Measurements from ENCODE around the gene GMNN. TPM values are rescaled to one million over a fixed set of nuclear protein-coding genes. Genes with fewer than 3 reads are reported as not detected.
"Not testable (repeated sequence)": the region's sequence is repeated elsewhere in the genome, so short reads cannot be mapped to it uniquely, and the experiment has no call there.

GMNN gene
- total RNA-seq, 1 experiment from 2014 or later, result 22.4 TPM

GRCh38 chr6:24761193-24761835 lies 13.4 kb upstream of the GMNN start:
- Mint-ChIP-seq H3K9me3 (ENCODE audit: unreplicated experiment) (no peaks in the 10 kb centered on the region), H3K27me3 (ENCODE audit: insufficient read depth, unreplicated experiment) (no peaks in the 10 kb centered on the region), H3K4me1 (ENCODE audit: insufficient read depth, unreplicated experiment) (peaks cover 11% of the 10 kb centered on the region), H3K4me3 (ENCODE audit: unreplicated experiment) (no peak overlapping the region), H3K36me3 (ENCODE audit: insufficient read depth, unreplicated experiment) (no peaks in the 10 kb centered on the region), H3K27ac (ENCODE audit: low read depth, unreplicated experiment) (no peak overlapping the region)
- ChIA-PET CTCF (interaction anchor here (0.6 to 1.2 kb wide), 3 partner anchors 13 to 178 kb away, joined by 3 to 5 read pairs (median 4); no protein-coding TSS in a partner anchor), POLR2A (interaction anchor here (1.2 kb wide), 1 partner anchor 18 kb away, joined by 3 read pairs; no protein-coding TSS in a partner anchor)
- BruUV-seq (replicated peaks), result no TSS peak
- intact Hi-C loops (cut with micrococcal nuclease), result no loop called here
- no peak for DNase-seq (ENCODE audit: unreplicated experiment)
- TF ChIP-seq, protein P1, sequence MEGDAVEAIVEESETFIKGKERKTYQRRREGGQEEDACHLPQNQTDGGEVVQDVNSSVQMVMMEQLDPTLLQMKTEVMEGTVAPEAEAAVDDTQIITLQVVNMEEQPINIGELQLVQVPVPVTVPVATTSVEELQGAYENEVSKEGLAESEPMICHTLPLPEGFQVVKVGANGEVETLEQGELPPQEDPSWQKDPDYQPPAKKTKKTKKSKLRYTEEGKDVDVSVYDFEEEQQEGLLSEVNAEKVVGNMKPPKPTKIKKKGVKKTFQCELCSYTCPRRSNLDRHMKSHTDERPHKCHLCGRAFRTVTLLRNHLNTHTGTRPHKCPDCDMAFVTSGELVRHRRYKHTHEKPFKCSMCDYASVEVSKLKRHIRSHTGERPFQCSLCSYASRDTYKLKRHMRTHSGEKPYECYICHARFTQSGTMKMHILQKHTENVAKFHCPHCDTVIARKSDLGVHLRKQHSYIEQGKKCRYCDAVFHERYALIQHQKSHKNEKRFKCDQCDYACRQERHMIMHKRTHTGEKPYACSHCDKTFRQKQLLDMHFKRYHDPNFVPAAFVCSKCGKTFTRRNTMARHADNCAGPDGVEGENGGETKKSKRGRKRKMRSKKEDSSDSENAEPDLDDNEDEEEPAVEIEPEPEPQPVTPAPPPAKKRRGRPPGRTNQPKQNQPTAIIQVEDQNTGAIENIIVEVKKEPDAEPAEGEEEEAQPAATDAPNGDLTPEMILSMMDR (IDR thresholded peaks at IDR 0.05; ENCODE audit: unreplicated experiment), result no peak

GRCh38 chr6:24761851-24762250 lies 12.9 kb upstream of the GMNN start:
- ChIA-PET CTCF (interaction anchor here (0.7 to 1.2 kb wide), 2 partner anchors 13 to 21 kb away, joined by 4 to 5 read pairs; no protein-coding TSS in a partner anchor), POLR2A (interaction anchor here (1.2 kb wide), 1 partner anchor 19 kb away, joined by 3 read pairs; no protein-coding TSS in a partner anchor)
- TF ChIP-seq, protein P1 (IDR thresholded peaks at IDR 0.05; ENCODE audit: unreplicated experiment), result no peak
- Mint-ChIP-seq H3K27me3 (ENCODE audit: insufficient read depth, unreplicated experiment) (no peaks in the 10 kb centered on the region), H3K36me3 (ENCODE audit: insufficient read depth, unreplicated experiment) (no peaks in the 10 kb centered on the region), H3K27ac (ENCODE audit: low read depth, unreplicated experiment) (no peak overlapping the region), H3K4me3 (ENCODE audit: unreplicated experiment) (no peak overlapping the region), H3K4me1 (ENCODE audit: insufficient read depth, unreplicated experiment) (peaks cover 11% of the 10 kb centered on the region), H3K9me3 (ENCODE audit: unreplicated experiment) (no peaks in the 10 kb centered on the region)
- no TSS peak for BruUV-seq (replicated peaks)
- no peak for DNase-seq (ENCODE audit: unreplicated experiment)
- intact Hi-C loops (cut with micrococcal nuclease), result no loop called here

DNA sequence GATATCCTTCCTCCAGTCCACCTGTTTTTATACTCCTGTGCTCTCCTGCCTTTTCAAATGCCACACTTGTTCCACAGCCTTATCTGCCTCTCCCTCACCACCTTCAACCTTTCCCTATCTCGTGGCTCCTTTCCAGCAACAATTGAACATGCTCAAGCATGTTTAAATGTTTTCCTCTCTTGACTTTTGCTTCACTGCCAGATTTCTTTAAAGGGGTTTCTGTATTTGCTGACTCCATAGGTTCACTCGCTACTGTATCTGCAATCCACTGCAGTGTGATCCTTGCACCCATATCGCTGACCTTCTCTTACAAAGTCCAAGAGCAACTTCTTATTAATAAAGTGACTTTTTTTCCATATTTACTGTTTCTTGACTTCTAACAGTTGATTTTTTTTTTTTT lies 11.2 kb upstream of the GMNN start:
- intact Hi-C loops (cut with micrococcal nuclease), result no loop called here
- Mint-ChIP-seq H3K9me3 (ENCODE audit: unreplicated experiment) (no peaks in the 10 kb centered on the region), H3K36me3 (ENCODE audit: insufficient read depth, unreplicated experiment) (no peaks in the 10 kb centered on the region), H3K4me3 (ENCODE audit: unreplicated experiment) (no peak overlapping the region), H3K27ac (ENCODE audit: low read depth, unreplicated experiment) (no peak overlapping the region), H3K4me1 (ENCODE audit: insufficient read depth, unreplicated experiment) (peaks cover 11% of the 10 kb centered on the region), H3K27me3 (ENCODE audit: insufficient read depth, unreplicated experiment) (no peaks in the 10 kb centered on the region)
- ChIA-PET CTCF (no interaction called here), POLR2A (interaction anchor here (0.7 to 5.3 kb wide), 4 partner anchors 20 to 256 kb away, joined by 3 to 25 read pairs (median 4); no protein-coding TSS in a partner anchor)
- TF ChIP-seq, protein P1 (IDR thresholded peaks at IDR 0.05; ENCODE audit: unreplicated experiment), result no peak
- DNase-seq (ENCODE audit: unreplicated experiment), result no peak
- BruUV-seq (replicated peaks), result no TSS peak

- not testable (repeated sequence) for H3K27me3 Mint-ChIP-seq (ENCODE audit: insufficient read depth, unreplicated experiment)
- POLR2A ChIA-PET, result interaction anchor here (1.0 to 5.3 kb wide), 2 partner anchors 22 to 46 kb away, joined by 9 to 25 read pairs; partner anchors contain the start of gene C6orf62
These were observed 9.6 kb upstream of the GMNN start for GRCh38 chr6:24764833-24765828.

DNA sequence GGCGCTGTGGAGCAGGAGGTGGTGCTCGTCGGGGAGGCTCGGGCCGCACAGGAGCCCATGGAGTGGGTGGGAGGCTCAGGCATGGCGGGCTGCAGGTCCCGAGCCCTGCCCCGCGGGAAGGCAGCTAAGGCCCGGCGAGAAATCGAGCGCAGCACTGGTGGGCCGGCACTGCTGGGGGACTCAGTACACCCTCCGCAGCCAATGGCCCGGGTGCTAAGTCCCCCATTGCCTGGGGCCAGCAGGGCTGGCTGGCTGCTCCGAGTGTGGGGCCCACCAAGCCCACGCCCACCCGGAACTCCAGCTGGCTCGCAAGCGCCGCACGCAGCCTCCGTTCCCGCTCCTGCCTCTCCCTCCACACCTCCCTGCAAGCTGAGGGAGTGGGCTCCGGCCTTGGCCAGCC lies 8.8 kb upstream of the GMNN start:
- not testable (repeated sequence) for H3K27me3 Mint-ChIP-seq (ENCODE audit: insufficient read depth, unreplicated experiment); H3K27ac Mint-ChIP-seq (ENCODE audit: low read depth, unreplicated experiment); BruUV-seq (replicated peaks); DNase-seq (ENCODE audit: unreplicated experiment); H3K9me3 Mint-ChIP-seq (ENCODE audit: unreplicated experiment); H3K4me3 Mint-ChIP-seq (ENCODE audit: unreplicated experiment); H3K36me3 Mint-ChIP-seq (ENCODE audit: insufficient read depth, unreplicated experiment)
- ChIA-PET POLR2A (interaction anchor here (3.5 to 5.3 kb wide), 2 partner anchors 23 to 47 kb away, joined by 21 to 25 read pairs; partner anchors contain the start of gene C6orf62), CTCF (interaction anchor here (0.5 to 3.8 kb wide), 17 partner anchors 12 to 252 kb away, joined by 3 to 14 read pairs (median 4); partner anchors contain the start of gene C6orf62)
- intact Hi-C loops (cut with micrococcal nuclease), result loop anchor here (1.0 to 2.0 kb wide), 5 partner anchors 47 to 335 kb away; partner anchors contain the start of gene C6orf62
- peaks cover 11% of the 10 kb centered on the region for H3K4me1 Mint-ChIP-seq (ENCODE audit: insufficient read depth, unreplicated experiment)

More at GRCh38 chr6:24764833-24765828, 9.6 kb upstream of the GMNN start:
- intact Hi-C loops (cut with micrococcal nuclease); H3K4me3 Mint-ChIP-seq (ENCODE audit: unreplicated experiment); BruUV-seq (replicated peaks); H3K9me3 Mint-ChIP-seq (ENCODE audit: unreplicated experiment); H3K36me3 Mint-ChIP-seq (ENCODE audit: insufficient read depth, unreplicated experiment); DNase-seq (ENCODE audit: unreplicated experiment); H3K27ac Mint-ChIP-seq (ENCODE audit: low read depth, unreplicated experiment): not testable (repeated sequence)
- peaks cover 11% of the 10 kb centered on the region for H3K4me1 Mint-ChIP-seq (ENCODE audit: insufficient read depth, unreplicated experiment)
- CTCF ChIA-PET, result interaction anchor here (0.6 to 3.8 kb wide), 16 partner anchors 9 to 302 kb away, joined by 3 to 14 read pairs (median 4); no protein-coding TSS in a partner anchor

Measured in MCF 10A (cell line).